Endothelial cell of hepatic sinusoid (primary cell): ENCODE measurements around the gene KIF1B.

Source experiments
- in situ Hi-C: cut with HindIII; loops from 2 replicates; pipeline ENCODE4 v1.10.0; 2017; ENCODE audit warnings: low sequenced_read_pairs

The KIF1B gene

DNA sequence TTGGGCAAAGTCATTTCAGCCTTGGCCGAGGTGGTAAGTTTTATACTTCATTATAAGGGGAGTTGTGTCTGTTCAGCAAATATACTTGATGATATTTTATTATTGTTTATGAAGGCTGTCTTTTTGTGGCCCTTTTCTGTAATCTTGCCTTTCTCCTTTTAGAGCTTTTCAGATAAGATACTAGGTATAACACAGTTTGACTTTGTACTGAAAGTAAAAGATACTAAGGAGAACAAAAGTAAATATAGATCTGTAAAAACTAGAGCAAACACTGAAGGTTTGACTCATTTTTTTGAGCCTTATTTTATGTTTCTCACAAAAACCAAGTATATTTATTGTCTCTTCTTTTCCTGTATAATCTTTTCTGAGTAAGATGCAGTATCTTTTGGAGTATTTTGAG lies 61.9 kb downstream of the KIF1B start:
- in situ Hi-C loops: no loop called here

DNA sequence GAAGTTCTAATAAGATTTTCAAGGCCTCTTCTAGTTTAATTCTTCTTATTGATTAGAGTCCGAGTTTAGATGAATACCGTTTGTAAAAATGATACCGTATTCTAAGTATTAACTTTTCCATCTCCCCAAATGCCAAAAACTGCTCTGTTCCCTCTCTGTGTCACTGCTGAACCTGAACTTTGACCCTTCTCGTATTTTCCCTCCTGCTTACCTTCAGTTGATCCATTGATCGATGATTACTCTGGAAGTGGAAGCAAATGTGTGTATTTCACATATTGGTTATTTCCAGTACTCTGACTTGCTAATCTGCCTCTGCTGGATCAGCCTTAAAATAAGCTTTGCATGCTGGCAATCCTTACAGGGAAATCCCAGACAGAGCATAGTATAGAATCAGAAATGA lies 68.5 kb downstream of the KIF1B start:
- in situ Hi-C loops: no loop called here

DNA sequence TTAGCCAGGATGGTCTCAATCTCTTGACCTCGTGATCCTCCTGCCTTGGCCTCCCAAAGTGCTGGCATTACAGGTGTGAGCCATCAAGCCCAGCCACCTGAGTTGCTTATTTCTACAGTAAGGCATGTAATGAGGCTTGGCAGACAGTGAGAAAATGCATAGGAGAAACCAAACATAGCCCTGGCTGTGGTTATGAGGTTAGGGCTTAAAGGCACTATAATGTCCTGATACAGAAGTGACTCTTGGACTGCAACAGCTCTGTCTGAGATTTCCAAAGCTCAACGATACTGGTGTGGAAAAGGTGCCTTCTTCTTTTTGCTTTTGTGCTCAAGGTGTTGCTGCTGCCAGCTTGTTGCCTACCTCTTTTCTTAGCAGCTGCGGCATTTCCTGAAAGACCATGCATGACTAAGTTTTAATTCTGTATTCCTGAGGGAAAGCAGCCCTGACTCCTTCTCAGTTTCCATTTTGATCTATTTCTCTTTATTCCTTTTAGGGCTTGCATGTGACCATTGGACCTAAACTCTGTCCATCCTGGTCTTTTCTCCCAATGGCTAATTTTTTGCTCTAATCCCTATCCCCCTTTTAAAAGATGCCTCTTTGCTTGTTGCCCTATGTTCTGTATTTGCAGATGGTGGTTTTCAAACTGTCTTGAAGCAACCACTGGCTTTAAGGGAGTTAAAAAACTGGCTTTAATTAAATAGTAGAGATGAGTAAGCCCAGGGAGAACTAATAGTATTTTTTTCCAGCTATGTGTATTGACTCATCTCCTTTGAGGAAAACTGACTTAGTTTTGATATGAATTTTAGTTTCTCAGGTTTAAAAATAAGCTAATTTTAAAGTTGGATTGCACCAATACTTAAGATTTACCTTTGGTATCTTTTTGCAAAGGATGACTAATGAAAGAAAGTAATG lies 70.3 kb downstream of the KIF1B start:
- in situ Hi-C loops: no loop called here

DNA sequence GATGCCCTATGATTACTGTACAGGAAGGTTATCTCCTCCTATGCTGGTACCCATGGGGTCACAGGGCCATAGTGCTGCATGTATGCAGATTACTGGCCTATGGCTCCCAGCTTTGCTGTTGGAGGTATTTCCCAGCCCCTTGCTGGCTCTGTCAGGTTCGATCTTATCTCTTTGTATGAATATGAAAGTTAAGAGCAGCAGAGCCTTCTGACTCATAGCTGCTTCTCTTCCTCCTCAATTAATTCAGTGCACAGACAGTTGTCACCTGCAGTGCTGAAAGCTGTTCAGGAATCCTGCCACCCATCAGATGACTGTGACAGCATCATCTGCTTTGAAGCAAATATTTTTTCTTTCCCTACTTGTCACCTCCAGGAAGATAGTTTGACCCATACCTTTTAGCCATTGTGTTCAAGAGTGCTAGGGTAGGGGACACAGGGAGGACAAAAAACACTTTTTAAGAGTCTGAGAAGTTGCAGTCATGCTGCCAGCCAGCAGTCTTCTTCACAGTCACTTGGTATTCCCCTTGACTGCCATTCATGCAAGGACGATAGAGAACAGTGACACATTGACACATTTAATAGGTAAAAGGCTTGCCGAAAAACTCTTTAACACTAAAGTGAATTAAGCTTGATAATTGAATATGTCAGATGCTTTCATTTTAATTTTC lies 73.1 kb downstream of the KIF1B start:
- in situ Hi-C loops: no loop called here

DNA sequence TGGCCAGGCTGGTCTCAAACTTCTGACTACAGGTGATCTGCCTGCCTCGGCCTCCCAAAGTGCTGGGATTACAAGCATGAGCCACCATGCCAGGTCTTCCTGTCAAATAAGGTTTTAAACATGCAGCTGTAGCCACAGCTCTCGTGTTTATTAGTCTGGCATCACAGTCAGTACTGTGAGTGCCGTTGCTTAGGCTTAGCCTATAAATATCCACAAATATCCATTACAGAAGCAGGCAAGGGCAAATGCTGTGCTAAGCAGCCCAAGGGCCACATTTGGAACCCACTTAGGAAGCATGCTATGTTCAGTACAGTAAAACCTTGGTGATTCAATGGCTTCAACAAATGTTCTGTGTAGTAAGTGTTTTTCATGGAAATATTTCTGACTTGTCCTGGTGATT lies 75.9 kb downstream of the KIF1B start:
- in situ Hi-C loops: no loop called here

DNA sequence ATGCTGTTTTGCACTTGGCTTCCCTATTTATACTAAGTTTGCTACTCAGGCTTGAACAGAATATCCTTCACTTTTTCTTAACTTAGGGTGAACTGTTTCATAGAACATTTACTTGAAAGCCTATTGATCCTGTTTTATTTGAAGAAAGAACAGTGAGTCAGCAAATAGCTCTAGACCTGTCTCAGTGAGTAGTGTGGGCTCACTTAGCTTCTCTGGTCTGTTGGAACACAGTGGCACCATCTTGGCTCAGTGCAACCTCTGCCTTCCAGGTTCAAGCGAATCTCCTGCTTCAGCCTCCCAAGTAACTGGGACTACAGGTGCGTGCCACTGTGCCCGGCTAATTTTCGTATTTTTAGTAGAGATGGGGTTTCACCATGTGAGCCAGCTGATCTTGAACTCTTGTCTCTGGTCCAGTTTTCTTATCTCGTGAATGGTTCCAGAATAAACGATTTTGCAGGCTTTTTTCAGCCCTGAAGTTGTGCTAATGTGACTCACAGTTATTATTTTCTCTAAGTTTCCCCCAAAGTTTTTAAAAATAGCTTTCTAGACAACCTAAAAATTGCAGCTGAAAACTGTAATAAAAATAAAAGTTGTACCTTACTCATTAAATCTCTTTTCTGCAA lies 76.8 kb downstream of the KIF1B start:
- in situ Hi-C loops: no loop called here

DNA sequence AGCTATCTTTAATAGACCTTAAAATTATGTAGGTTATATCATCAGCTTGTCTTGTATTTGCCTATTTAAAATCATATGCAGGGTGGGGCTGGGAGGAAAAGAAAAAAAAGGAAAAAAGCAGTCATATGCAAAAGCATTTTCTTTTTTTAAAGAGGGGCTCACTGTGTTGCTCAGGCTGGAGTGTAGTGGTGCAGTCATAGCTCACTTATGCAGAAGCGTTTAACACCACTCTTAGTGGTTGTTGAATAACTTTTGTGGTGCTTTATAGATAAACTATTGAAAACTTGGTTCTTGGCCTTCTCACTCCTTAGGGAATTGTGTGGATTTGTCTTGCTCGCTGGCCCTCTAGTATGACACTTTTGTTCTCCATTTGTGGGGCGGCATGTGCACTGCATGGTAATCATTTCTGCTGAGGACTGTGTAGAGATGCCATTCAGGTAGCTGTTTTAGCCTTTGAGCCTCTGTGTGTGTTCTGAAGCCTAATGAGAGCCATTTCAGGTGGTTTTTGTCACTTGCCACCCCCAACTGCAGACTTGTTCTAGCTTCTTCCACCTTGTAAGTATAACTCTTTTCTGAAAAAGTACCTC lies 77.8 kb downstream of the KIF1B start:
- in situ Hi-C loops: no loop called here

DNA sequence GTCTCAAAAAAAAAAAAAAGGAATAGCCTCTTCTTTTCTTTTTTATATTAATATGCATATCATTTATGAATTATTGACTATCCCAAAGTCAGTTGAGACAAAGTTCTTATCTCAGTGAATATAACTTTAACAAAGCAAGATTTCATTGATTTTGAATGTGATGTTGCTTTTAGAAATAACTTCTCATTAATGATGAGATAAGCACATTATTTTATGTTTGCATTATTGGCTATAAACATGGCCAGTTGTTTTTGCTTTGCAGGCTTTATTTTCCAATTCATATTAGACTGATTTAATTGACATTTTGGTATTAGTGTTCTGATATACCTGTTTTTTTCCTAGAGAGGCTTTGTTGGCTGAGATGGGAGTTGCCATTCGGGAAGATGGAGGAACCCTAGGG lies 81.3 kb downstream of the KIF1B start:
- in situ Hi-C loops: no loop called here

DNA sequence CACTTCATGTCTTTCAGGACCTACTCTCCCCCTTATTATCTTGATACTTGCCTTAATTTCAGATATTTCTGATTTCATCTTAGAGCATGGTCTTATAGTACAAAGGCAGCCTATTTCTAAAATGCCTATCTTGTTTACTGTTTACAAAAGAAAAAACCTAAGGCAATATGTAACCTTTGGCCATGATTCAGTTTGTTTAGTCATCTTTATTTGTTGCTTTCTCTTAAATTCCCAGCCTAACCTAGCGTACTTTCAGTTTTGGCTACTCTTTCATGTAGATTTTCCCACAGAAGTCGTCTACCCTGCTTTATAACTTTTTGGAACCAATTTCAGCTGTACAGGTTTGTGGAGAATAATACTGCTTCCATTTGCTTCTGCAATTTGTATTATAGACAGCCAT lies 81.8 kb downstream of the KIF1B start:
- in situ Hi-C loops: no loop called here

DNA sequence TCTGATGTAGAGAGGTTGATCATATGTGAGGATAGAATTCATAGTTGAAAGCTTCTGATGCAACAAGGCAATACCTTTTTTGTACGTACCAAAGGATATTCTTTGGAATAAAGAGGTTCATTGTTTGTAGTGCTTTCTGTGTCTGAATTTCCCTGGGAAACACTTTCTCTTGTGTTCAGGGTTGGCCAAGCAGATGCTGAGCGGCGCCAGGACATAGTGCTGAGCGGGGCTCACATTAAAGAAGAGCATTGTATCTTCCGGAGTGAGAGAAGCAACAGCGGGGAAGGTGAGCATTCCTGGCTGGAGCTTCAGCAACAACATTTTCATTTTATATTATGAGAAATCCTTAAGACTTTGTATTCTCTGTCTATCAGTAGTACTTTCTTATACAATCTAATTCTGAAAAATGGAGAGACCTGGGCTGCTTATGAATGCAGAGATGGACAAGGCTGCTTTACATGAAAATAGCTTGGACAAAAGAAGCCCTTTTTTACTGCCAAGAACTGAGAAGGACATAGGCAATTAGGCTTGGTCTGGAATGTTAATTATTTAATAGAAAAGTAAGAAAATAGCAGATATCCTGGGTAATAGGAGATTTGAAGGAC lies 85.2 kb downstream of the KIF1B start:
- in situ Hi-C loops: no loop called here

DNA sequence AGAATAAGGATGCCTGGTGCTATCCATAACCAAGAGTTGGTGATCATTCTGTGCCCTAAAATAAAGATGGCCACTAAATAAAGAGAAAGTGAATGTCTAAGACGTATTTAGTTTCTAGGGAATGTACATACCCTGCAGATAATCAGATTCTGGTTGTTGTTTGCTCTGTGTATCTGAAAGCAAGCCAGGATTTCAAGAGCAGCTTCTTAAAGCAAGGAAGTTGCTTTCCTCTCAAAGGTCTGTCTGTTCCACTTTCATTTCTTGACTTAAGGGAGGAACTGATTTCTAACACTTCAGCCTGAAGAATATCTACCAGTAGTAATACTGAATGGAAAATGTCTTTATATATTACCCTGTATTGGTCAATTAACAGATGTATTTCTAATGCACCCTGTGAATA lies 88.8 kb downstream of the KIF1B start:
- in situ Hi-C loops: no loop called here

DNA sequence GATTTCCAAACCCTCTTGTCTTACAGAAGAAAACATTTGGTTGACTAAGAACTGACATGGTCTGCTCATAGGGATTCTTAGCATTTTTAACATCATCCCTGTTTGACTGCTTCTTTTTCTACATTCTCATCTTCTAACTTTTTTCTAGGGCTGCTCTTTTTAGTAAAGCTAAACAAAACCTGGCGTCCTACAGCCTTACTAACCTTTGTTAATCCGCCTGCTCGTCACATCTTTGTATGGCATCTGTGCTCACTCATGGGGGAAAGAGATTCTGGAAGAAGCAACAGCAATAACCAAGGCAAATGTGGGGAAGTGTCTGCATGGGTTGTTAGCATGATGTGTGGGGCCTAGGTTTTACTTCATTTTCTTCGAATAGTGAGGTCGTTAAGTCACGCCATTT lies 92.0 kb downstream of the KIF1B start:
- in situ Hi-C loops: no loop called here

DNA sequence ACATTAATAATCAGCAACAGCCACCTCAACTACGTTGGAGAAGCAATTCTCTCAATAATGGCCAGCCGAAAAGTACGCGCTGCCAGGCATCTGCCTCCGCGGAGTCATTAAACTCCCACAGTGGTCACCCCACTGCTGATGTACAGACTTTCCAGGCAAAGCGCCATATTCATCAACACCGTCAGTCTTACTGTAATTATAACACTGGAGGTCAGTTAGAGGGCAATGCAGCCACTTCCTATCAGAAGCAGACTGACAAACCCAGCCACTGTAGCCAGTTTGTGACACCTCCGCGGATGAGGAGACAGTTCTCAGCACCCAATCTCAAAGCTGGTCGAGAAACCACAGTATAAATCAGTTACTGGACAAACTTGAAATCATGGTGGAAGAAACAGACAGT lies 93.9 kb downstream of the KIF1B start:
- in situ Hi-C loops: no loop called here

DNA sequence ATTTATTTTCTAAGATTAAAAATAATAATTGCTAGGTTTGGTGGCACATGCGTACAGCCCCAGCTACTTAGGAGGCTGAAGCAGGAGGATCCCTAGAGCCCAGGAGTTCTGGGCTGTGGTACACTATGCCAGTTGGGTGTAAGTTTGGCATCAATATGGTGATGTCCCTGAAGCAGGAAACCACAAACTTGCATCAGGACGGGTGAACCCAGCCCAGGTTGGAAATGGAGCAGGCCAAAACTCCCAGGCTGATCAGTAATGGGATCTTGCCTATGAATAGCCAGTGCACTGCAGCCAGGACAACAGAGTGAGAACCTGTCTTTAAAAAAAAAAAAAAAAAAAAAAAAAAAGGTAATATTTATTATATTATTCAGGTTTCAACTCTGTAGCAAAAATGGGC lies 96.1 kb downstream of the KIF1B start:
- in situ Hi-C loops: loop anchor here (5.0 kb wide), 1 partner anchor 106 kb away; no protein-coding TSS in a partner anchor

DNA sequence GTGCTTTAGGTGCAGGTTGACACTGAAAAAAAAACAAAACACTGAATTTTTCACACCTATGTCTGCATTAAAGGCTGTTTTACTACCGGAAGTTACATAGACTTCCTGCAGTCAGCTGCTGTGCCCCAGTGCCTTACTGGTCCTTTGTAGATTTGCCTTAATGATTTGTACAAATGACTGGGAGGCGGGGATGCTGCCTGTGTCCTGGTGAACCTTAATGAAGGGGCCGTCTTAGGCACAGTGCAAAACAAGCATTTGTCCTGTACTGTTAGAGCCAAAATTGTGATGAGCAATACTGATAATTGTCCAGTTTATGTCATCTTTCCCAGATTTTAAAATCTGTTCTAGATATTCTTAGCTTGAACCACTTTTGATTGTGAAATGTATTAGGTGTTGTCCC lies 97.6 kb downstream of the KIF1B start:
- in situ Hi-C loops: loop anchor here (5.0 kb wide), 1 partner anchor 104 kb away; no protein-coding TSS in a partner anchor

DNA sequence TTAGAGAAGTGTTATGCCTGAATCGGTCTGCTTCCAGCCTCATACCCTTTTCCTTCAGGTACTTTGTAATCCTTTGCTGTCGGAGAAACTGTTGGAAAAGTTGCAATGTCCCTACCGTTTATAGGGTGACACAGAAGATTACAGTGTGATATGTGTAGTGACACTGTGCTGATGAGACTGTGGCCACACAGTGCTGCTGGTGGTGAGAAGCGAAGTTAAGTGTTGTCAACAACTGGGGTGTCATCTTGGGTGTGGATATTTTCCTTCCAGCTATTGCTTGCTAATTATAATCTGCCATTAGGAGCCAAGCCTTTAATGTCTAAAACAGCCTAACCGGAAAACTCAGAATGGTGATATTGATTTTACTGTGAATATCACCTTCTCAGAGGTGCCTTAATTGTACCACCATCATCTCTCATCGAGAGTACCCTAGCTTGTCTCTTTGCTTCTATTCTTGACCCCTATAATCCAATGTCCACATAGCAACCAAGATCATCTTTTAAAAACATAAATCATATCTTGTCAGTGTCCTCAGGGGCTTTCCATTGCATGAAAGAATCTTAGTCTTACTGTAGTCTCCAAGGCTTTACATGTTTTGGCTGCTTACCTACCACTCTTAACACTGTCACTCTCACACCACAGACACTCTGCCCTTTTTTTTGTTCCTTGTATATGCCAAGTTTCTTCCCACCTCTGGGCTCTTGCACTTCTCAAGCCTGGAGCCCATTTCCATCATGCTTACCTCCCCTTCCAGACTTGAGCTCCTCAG lies 99.1 kb downstream of the KIF1B start:
- in situ Hi-C loops: loop anchor here (5.0 kb wide), 1 partner anchor 103 kb away; no protein-coding TSS in a partner anchor

DNA sequence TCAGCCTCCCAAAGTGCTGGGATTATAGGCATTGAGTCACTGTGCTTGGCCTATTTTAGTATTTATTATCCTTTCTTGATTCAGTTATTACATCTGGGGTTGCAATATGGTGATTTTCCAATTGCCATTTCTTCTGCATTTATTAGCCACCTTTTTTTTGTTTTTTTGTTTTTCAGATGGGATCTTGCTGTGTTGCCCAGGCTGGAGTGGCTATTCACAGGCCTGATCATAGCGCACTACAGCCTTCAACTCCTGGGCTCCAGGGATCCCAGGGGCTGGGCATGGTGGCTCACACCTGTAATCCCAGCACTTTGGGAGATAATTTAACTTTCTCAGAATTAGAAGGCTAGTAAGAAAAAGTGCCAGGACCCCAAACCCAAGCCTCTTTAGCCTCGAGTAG lies 106.4 kb downstream of the KIF1B start:
- in situ Hi-C loops: no loop called here

DNA sequence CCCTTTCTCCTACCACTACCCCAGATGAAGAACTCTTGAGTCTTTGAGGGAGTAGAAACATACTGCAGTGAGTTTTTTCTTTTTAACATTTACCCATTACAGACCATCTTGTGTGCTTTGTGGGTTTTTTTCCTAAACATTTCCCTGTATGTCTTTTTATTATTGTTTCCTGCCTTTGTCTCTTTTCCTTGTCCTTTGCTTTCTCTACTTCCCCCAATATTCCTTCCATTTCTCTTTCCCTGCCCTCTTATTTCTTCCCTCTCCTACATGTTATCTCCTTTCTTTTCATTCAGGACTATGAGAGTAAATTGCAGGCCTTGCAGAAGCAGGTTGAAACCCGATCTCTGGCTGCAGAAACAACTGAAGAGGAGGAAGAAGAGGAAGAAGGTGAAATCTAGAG lies 109.4 kb downstream of the KIF1B start:
- in situ Hi-C loops: no loop called here

DNA sequence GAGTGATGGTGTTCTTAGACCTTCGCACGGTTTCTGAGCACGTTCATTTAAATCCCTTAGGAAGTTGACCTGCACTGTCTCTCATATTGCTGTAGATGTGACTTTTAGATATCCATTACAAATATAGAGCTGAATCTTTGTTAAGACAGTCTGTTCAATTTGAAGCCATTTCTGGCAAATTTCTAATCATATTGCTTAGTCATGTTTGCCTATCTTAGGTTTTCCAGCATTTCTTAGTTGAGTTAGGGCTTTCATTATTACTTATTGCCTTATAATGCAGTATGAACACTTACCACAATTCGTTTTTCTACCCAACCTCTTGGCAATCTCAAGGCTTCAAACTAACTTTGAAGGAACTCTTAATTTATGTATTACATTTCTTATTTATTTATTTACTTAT lies 110.0 kb downstream of the KIF1B start:
- in situ Hi-C loops: no loop called here

DNA sequence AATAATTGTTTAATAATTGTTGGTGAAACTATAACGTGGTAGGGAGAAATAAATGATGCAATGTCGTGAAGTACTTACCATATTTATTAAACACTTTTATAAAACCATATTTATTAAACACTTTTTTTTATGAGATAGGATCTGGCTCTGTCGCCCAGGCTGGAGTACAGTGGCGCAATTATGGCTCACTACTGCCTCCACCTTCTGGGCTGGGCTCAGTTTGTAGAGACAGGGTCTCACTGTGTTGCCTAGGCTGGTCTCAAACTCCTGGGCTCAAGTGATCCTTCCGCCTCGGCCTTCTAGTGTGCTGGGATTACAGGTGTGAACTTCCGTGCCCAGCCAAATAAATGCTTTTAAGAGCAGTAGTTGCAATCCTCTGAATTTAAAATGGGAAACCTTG lies 112.5 kb downstream of the KIF1B start:
- in situ Hi-C loops: no loop called here
